HL-60 (cell line): ENCODE data around the gene HELZ.

ENCODE experiments used
- GABPA ChIP-seq: IDR thresholded peaks from 2 replicates; pipeline ENCODE4 v1.6.1; 2012; ENCODE audit warnings: low read depth
- POLR2AphosphoS5 ChIP-seq: IDR thresholded peaks from 2 replicates; pipeline ENCODE4 v1.6.1; 2012; ENCODE audit warnings: low read depth
- TF ChIP-seq, protein P1 (sequence below): IDR thresholded peaks from one replicate; pipeline ENCODE4 v1.5.1; 2011; ENCODE audit warnings: low read length, control low read depth, inconsistent platforms; ENCODE audit not compliant: insufficient read depth
- TF ChIP-seq, protein P2 (sequence below): IDR thresholded peaks from 2 replicates; pipeline ENCODE4 v1.6.1; 2012; ENCODE audit warnings: low read depth; ENCODE audit not compliant: insufficient replicate concordance

DNA sequence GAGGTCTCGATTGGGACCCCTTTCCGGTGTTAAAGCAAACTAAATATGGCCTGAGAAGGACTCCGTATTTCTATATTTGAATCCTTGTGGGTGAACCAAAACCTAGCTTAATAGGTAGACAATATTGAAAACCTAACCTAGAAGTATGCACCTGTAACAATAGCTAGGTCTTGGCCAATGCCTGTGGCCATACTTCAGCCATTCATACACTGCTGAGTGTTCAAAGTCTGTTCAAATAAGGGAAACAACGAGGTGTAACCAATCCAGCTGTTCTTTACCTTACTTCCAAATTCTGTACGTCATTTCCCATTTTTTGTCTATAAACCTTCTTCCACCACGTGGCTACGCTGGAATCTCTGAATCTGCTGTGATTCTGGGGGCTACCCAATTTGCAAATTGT, 34.1 kb upstream of the HELZ start:
- TF ChIP-seq, protein P1, sequence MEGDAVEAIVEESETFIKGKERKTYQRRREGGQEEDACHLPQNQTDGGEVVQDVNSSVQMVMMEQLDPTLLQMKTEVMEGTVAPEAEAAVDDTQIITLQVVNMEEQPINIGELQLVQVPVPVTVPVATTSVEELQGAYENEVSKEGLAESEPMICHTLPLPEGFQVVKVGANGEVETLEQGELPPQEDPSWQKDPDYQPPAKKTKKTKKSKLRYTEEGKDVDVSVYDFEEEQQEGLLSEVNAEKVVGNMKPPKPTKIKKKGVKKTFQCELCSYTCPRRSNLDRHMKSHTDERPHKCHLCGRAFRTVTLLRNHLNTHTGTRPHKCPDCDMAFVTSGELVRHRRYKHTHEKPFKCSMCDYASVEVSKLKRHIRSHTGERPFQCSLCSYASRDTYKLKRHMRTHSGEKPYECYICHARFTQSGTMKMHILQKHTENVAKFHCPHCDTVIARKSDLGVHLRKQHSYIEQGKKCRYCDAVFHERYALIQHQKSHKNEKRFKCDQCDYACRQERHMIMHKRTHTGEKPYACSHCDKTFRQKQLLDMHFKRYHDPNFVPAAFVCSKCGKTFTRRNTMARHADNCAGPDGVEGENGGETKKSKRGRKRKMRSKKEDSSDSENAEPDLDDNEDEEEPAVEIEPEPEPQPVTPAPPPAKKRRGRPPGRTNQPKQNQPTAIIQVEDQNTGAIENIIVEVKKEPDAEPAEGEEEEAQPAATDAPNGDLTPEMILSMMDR, result no peak
- TF ChIP-seq, protein P2, sequence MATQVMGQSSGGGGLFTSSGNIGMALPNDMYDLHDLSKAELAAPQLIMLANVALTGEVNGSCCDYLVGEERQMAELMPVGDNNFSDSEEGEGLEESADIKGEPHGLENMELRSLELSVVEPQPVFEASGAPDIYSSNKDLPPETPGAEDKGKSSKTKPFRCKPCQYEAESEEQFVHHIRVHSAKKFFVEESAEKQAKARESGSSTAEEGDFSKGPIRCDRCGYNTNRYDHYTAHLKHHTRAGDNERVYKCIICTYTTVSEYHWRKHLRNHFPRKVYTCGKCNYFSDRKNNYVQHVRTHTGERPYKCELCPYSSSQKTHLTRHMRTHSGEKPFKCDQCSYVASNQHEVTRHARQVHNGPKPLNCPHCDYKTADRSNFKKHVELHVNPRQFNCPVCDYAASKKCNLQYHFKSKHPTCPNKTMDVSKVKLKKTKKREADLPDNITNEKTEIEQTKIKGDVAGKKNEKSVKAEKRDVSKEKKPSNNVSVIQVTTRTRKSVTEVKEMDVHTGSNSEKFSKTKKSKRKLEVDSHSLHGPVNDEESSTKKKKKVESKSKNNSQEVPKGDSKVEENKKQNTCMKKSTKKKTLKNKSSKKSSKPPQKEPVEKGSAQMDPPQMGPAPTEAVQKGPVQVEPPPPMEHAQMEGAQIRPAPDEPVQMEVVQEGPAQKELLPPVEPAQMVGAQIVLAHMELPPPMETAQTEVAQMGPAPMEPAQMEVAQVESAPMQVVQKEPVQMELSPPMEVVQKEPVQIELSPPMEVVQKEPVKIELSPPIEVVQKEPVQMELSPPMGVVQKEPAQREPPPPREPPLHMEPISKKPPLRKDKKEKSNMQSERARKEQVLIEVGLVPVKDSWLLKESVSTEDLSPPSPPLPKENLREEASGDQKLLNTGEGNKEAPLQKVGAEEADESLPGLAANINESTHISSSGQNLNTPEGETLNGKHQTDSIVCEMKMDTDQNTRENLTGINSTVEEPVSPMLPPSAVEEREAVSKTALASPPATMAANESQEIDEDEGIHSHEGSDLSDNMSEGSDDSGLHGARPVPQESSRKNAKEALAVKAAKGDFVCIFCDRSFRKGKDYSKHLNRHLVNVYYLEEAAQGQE, result no peak
- TF ChIP-seq POLR2AphosphoS5 (no peak), GABPA (no peak)
